GM18868 (cell line): Measurements from ENCODE around the gene FAM193A.
A peak's percentile ranks its signal among the peaks of the same experiment; 100 is the strongest.
"Not testable (repeated sequence)": the region's sequence is repeated elsewhere in the genome, so short reads cannot be mapped to it uniquely, and the experiment has no call there.

Experiments used
- ATAC-seq: cut with Tn5 transposase; IDR thresholded peaks from one replicate; pipeline ENCODE4 v1.9.1; 2021; ENCODE audit warnings: mild to moderate bottlenecking, moderate library complexity; ENCODE audit not compliant: unreplicated experiment

Gene FAM193A

GRCh38 chr4:2743518-2744445 is 207.3 kb downstream of the FAM193A start:
- no peak for ATAC-seq

DNA sequence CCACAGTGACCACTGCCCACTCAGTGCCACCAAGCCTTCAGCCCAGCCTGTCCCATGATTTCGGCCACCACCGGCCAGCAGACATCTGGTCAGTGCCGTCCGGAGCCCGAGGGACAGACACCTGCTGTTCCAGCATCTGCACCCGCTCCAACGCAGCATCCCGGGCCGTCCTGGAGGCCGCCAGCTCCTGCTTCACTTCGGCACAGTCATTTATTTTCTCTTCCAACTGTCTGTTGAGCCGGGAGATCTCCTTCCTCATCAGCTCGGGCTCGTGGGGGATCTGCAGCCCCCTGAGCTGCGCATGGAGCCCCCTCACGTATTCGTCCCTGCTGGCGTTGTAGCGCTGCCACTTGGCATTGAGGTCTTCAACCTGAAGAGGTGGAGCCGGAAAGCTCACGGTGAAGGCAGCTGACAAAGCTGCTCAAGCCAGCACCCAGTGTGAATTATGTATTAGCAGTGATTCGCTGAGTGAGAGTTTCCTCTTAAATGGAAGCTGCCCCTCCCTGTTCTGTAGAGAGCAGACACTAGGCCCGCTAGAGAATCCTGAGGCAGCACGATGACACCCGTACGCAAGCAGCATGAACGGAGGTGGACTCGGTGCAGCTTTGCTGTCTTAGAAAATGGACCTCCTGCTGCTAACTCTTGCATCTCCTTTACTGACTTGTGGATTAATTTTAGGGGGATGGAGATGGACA is 208.3 kb downstream of the FAM193A start:
- ATAC-seq, result no peak

- no peak for ATAC-seq
Measured at GRCh38 chr4:2745516-2745915, 209.1 kb downstream of the FAM193A start.

DNA sequence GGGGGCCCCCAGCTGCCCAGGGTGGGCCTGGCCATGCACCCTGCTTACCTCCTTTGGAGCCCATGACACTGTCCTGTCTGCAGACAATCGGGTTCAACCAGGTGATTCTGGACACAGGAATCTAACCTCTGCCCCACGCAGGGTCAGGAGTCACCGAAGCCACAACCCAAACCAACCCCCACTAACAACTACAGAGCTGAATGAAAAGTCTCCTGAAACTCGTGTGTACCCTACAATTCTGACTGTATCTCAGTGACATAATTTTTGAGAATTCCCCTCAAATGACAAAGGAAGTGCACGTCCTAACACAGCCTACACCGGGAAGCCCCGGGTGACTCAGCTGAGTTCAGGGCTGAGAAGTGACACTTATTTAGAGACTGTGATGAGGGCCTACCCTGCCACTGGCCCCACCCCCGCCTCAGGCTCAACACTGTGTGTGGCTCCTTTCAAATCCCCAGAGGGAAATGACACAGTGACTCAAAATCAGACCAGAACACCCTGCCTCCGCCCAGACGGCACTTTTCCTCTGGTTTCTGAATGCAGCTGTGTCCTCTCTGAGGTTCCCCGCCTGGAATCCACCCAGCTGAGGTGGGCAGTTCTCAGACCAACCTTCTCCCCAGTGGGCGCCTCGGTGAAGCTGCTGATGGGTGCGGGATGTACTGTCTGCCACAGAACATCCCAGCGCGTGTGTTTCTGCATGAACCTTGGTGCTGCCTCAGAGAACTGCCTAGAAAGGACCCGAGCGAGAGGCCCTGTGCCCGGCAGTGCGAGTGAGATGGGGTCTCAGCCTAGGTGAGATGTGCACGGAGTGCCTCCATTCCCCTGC is 209.7 kb downstream of the FAM193A start:
- ATAC-seq, result peak; percentile 88

DNA sequence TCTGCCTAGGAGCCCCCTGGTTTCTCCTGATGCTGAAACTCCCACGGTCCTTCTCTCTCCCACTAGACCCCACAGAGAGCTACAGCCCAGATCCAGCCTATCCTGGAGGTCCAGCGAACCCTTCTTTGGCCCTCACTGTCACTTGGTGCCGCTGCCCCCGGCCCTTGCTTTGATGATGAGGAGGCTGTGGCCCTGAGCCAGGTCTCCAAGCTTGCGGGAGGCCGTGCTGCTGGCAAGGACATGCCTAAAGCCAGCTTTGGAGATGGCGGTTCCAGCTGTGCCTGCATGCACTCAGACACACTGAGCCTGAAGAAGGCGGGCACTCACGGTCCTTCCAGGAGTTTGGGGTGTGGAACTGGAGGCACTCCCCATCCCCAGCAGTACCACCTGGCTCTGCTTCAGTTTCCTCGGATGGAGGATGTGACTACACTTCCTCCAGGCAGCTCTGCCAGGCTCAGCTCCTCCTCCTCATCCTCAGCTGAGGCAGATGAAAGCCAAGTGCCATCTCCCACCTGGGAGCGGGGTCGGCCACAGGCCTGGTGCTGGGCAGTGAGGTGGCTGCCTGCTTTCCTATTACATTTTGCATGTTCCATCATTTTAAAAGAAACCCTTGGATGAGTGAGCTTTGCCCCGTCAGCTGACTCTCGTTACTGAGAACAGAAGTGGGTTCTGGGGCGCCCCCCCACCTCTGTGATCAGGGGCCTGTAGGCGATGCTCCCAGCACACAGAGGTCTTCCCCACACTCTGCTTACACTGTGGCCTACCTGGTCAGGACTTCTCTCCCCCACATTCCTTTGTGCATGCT is 210.6 kb downstream of the FAM193A start:
- no peak for ATAC-seq

DNA sequence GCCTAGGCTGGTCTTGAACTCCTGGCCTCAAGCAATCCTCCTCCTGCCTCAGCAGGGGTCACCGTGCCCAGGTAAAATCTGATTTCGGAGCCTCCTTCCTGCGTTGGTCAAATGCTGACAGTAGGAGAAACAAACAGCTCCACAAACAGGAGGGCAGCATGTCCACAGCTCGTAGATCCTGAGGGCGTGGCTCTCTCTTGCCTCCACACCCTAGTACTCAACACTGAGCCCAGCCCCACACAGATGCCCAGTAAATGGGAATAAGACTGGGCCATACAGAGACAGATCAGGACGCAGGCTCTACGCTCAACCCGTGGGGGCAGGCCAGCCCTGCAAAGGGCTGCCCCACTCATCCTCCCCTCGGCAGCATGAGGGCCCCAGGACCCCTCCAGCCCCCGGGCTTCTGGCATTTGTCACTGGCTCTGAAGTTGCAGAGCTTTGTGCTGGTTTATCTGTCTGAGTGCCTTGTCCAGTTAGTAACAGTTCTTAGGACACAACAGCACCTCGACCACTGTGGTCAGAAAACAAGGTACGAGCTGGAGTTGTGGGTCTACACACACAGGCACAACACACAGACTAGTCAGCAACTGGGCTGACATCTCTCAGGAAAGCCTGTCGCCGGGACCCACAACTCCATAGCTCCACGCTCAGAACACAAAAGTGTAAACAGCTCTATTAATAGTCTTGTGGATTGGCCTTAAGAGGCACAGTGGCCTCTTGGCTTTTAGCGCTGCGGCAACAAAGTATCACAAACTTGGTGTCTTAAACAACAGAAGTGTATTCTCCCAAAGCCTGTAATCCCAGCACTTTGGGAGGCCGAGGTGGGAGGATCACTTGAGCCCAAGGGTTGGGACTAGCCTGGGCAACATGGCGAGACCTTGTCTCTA is 214.5 kb downstream of the FAM193A start:
- no peak for ATAC-seq

- no peak for ATAC-seq
Measured at GRCh38 chr4:2753436-2753835, 217.0 kb downstream of the FAM193A start.

- no peak for ATAC-seq
Measured at GRCh38 chr4:2754848-2755819, 218.7 kb downstream of the FAM193A start.

- peak; percentile 61 for ATAC-seq
Measured at GRCh38 chr4:2755821-2756690, 219.6 kb downstream of the FAM193A start, which contains the start of gene TNIP2. TSS of gene TNIP2 (minus strand) at chr4:2756336. CDS start at chr4:2756289, 47 bp downstream.

DNA sequence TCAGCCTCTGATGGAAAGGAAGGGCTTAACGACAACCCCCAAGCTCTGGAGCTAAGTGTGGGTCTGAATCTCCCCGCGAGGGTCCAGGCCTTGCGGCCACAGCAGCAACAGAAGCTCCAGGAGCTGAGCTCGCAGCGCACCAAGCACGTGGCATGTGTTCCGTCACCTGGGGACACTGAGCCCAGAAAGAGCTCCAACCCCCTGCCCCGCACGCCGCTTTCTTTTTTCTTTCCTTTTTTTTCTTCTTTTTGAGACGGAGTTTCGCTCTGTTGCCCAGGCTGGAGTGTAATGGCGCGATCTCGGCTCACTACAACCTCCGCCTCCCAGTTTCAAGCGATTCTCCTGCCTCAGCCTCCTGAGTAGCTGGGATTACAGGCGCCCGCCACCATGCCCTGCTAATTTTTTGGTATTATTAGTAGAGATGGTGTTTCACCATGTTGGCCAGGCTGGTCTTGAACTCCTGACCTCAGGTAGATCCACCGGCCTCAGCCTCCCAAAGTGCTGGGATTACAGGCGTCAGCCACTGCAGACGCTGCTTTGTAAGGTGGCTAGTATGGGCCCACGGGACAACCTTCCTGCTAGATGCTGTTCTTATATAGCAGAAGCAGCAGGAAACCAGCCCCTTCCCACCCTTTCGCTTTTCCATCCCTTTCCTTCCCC is 220.4 kb downstream of the FAM193A start:
- ATAC-seq, result no peak

- no peak for ATAC-seq
Measured at GRCh38 chr4:2757426-2757825, 221.0 kb downstream of the FAM193A start.

DNA sequence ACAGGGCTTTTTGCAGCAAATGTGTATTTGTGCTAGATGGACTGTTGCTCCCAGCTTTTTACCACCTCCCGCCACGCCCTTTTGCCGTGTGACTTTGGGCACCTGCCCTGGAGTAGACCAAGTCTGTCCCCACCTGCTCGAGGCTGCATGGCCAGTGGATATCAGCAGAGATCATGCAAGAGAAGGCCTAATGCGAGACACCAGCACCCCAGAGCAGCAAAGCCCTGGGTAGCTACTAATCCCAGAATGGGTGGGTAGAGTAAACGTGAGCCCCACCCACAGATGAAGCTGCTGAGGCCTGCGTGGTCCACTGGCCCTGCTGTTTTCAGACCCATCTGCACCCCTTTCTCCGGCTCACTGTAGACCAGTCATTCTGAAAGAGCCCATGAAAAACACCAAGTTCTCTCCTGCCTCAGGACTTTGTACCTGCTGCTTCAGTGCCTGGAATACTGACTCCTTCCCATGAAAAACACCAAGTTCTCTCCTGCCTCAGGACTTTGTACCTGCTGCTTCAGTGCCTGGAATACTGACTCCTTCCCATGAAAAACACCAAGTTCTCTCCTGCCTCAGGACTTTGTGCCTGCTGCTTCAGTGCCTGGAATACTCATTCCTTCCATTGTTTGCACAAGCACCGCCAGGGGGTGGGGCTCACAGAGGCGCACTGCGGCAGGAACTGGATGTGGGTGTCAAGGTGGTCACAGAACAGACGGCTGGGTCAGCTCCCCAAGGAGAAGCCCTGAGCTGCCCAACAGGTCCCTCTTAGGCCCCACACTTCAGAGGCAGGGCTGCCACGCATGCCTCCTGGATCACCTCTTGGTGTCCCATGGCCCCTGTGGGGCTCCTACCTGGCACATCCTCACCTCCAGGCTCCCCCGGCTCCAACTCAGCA is 224.8 kb downstream of the FAM193A start:
- ATAC-seq, result no peak

DNA sequence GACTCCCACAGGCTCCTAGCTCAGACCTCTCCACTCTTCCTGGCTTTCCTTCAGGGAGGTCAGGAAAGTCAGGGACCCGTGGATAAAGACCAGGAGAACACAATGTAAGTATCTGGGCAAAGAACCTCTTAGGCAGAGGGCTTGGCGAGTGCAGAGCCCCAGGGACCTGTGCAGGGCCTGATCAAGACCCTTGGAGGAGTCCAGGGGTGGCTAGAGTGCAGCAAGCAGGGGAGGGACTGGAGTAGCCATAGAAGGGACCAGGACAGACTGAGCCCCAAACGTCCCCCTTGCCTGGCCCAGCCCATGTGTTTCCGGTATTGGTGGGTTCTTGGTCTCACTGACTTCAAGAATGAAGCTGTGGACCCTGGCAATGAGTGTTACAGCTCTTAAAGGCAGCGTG is 225.6 kb downstream of the FAM193A start:
- ATAC-seq, result no peak

GRCh38 chr4:2762486-2763370 is 226.3 kb downstream of the FAM193A start:
- ATAC-seq, result not testable (repeated sequence)

- no peak for ATAC-seq
Measured at GRCh38 chr4:2763511-2763967, 227.1 kb downstream of the FAM193A start.
